ENCODE results near the gene HAND2.

GRCh38 chr4:173514641-173515217 is 15.3 kb downstream of the HAND2 start:
- no peak for TF ChIP-seq POLR2A (IDR thresholded peaks at IDR 0.05)
- no peak for TF ChIP-seq CTCF (IDR thresholded peaks at IDR 0.05)

Data from lower leg skin (tissue), 3 donors.